GM21381 (cell line): Measurements from ENCODE around the gene ANKLE2.
A peak's percentile ranks its signal among the peaks of the same experiment; 100 is the strongest.
"Not testable (repeated sequence)": the region's sequence is repeated elsewhere in the genome, so short reads cannot be mapped to it uniquely, and the experiment has no call there.

Experiments
- ATAC-seq: cut with Tn5 transposase; IDR thresholded peaks from one replicate; pipeline ENCODE4 v1.9.1; 2021; ENCODE audit warnings: mild to moderate bottlenecking, moderate library complexity; ENCODE audit not compliant: unreplicated experiment

Gene ANKLE2

DNA sequence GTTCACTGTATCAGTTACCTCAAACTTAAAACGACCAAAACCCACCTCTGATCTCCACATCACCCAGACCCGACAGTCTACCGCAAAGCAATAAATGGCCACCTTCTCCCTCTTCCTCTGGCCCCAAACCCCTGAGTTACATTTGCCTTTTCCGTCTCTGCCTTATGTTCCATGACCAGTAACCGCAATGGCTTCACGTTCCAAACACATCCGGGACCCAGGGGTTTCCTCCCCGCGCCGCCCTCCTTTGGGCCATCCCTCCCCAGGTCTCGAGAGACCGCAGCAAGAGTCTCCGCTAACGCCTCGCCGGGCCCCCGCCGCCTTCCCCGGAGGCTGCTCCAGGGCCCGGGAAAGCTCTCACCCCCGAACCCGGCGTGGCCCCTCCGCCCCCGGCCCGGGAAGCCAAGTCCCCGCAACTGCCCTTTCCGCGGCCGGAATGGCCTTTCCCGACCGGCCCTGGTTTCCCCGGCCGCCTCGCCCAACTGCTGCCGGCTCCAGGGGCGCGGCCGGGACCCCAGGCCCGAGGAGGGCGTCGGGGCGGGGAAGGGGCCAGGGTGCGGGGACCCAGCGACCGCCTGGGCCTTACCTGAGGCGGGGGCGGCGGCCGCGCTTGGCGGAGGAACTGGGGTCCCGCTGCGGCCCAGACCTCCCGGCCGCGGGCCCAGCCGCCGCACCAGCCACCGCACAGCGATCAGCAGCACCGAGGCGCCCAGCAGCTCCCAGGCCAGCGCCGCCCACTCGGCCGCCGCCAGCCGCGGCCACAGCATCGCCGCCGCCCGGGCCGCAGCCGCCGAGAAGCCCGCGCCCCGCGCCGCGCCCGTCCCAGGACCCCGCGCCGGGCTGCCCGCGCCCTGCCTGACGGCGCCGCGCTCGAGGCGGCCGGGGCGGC is at the start of gene ANKLE2:
TSS of gene ANKLE2 (minus strand) at position 801 of the 889 bp plus-strand sequence. CDS start at position 767, 34 bp downstream.
- peak; percentile 16 for ATAC-seq

DNA sequence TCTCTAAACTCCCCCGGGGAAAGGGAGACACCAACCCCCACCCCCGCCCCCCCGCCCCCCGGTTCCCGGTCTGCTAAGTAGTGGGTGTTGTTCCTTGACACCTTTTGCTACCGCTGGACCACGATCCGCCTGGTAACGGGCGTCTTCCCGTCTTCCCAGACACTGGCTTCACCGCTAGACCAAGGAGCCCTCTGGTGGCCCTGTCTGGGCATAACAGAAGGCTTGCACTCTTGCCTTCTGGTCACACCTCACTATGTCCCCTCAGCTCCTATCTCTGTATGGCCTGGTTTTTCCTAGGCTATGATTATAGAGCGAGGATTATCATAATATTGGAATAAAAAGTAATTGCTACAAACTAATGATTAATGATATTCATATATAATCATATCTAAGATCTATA is 47.8 kb upstream of the ANKLE2 start:
- ATAC-seq, result not testable (repeated sequence)

DNA sequence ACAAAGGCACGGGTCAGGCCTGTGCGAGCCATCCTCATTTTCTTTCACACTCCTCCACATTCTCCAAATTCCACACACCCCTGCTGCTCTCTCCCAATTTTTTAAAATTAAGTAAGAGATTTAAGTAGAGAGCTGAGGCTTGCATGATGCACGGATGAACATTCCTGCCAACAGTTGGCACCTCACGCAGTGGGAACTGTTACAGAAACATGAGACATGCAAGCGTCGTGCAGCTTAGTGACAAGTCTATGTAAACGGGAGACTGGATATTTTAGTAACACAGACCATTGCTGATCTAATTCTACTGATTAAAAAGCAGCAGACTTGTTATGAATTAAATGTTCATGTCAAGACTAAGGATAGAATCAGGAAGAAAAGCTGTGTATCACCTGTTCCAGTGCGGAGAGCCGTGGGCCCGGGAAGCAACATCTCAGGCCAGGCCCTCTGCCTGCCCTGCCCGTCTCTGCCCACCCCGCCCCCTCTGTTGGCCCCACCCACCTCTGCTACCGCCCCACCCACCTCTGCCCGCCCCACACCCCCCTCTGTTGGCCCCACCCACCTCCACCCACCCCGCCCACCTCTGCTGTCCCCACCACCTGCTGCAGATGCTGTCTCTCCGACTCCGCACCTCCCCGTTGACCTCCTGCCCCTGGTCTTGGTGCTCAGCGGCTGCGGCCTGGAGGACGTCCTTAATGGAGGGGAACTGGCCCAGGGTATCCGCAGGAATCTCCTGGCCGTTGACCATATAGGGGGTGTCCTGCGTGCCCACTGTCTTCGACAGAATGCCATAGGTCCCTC is 45.9 kb upstream of the ANKLE2 start:
- ATAC-seq, result no peak

DNA sequence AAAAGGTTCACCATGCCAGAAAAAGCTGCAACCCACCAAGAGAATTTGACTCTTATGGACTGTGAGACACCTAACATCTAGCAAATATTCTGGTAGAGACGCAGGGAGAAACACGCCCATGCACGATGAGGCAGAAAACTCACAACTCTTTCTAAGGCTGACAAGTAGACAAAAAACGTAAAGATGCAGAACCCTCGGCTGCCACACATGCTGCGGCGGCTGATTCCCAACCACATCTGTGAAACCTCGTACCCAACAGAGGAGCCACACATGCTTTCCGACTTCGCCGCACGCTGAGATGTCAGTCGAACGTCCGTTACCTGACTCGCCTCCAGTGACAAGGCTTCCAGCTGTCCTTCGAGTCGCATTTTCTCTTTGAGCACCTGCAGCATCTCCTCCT is 45.2 kb upstream of the ANKLE2 start:
- no peak for ATAC-seq

DNA sequence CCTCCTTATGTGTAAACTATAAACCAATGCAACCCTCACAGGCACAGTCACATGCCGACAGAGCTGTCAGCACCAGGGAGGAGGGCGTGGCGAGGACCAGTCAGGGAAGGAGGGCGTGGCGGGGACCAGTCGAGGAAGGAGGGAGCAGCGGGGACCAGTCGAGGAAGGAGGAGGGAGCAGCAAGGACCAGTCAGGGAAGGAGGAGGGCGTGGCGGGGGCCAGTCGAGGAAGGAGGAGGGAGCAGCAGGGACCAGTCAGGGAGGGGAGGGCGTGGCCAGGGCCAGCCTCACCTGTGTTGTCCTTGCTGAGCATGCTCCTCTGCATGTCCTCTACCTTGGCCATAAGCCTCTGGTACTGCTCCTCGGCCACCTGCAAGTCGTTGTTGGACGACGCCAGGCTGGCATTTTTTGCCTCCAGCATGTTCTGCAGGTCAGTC is 42.8 kb upstream of the ANKLE2 start:
- no peak for ATAC-seq

DNA sequence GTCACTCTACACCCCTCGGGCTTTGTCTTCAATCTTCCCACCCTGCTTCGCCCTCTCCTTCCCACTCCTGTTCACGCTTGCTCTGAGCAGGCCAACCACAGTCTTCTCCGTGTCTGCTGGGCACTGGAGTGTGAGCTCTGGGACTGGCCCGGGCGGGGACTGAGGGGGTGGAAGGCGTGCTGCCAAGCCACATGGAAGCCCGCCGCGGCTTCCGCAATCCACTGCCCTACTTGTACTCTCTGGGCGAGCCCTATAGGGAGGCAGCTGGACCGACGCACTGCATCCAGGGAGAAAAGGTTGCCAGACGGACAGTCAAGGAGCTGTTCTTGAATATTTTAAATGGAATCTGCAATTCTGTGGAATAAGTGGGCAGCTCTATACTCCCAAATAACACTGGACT is 42.3 kb upstream of the ANKLE2 start:
- no peak for ATAC-seq

DNA sequence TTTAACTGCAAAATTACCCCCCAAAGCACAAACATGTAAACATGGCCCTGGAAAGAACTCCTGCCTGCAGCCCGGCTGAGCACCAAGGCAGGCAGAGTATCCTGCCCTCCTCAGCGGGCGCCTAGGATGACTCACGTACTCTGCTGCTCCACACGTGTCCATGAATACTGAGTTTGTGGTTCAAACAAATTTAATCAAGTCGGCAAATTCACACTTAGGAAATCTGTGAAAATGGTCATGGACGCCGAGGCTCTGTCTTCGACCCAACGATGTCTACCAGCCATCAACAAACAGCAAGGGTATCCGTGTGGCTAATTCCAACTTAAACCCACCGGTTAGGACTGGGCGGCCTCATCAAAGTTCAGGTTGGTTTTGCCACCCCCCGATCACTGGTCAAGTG is 41.5 kb upstream of the ANKLE2 start:
- ATAC-seq, result no peak

DNA sequence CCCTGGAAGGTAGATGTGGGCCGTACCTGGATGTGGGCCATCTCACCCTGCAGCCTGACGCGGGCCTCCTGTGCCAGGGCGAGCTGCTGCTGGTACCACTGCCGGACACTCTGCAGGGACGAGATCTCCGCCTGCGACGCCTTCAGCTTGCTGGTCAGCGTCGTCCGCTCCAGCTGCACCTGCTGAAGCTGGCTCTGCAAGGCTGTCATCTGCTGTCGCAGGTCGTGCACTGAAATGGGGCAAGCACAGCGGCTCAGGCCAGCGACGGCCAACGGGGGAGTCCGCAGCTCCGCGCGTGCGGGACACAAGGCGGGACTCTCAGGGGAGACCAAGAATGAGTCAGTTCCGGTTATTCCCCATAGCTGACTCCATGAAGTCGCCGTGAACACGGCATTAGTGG is 40.1 kb upstream of the ANKLE2 start:
- ATAC-seq, result no peak

DNA sequence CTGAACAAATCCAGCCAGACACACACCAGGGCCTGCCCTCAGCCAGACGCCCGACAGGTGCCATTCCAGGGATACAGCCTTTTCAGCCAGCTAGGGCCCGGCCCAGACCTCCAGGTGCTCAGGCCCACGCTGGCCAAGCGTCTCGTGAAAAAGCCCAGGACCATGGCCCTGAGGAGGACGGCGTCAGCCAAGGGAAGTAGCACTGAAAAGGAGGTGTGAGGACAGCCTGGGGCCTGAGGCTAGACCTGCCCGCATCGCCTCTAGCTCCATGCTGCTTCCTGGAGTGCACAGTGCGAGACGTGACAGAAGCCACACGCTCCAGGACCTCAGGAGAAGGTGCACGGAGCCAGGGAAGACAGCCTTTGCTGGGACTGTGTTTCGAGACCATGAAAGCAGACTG is 37.2 kb upstream of the ANKLE2 start:
- ATAC-seq, result no peak

DNA sequence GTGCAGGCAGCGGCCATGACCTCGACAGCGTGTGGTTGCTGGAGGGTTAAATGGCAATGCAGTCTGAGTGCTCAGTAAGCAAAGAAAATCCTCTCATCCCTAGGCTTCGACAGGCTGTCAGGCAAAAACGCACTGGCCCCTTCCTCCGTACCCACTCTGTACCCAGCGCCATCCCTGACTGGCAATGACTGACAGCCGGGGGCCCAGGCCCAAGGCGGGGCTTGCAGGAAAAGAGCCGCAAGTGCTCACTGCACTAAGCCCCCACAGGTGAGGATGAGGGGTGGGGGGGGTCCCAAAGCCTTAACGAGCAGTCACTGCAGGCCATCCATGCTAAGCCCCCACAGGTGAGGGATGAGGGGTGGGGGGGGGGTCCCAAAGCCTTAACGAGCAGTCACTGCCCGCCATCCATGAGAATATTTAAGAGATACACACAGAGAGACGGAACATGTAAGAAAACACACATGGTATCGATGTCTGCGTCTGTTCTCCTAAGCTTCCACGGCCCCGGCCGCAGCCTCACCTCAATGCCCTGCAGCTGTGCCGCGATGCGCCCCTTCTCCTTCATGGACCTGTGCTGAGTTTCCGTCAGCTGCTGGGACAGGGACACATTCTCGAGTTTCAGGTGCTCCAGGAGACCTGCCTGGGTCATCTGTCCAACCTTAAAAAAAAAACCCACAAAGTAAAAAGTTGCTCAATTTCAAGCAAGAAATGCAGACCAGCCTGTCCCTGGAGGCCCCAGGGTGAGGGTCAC is 36.4 kb upstream of the ANKLE2 start:
- ATAC-seq, result no peak

DNA sequence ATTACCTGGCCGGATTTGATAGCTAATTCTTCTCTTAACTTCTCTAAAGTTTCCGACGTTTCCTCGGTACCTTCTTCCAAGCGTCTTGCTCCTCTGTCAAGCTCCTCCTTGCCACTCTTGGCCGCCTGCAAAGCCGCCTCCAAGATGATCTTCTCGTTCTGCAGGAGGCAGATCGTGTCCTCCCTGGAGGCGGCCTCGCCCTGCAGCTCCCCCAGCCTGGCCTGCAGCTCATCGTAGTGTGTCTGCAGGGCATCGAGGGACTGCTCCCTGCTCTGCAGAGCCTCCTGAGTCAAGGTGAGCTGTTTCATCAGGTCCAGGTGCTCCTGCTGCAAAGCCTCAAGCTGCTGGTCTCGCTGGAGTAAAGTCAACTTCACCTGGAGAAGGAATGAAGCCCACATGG is 34.2 kb upstream of the ANKLE2 start:
- no peak for ATAC-seq

DNA sequence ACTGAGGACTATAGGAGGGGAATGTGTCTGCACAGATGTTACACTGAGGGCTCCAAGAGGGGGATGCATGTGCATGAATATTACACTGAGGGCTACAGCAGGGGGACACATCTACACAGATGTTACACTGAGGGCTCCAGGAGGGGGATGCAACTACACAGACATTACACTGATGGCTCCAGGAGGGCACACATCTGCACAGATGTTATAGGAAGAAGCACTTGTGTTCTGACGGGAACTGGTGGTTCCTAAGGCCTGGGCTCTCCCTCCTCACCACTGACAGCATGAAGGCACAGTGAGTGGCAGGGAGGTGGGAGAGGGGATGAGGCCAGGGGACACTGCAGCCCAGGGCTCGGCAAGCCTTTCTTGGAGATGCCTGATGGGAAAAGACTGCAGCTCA is 30.3 kb upstream of the ANKLE2 start:
- ATAC-seq, result not testable (repeated sequence)

DNA sequence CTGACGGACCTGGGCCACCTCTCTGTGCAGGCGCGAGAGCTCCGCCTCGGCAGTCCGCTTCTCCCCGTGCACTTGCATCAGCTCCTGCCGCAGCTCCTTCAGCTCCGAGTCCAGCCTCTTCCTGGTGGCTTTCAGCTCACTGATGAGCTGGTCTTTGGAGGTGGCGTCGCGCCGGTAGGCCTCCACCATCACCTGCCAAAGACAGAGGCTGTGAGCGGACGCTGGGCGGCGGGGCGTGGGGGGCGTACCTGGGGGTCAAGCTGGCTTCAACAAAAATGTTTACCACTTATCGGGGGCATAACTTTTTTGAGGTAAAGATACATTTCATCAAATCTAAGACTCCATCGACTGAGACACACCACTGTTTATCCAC is 27.5 kb upstream of the ANKLE2 start:
- no peak for ATAC-seq

DNA sequence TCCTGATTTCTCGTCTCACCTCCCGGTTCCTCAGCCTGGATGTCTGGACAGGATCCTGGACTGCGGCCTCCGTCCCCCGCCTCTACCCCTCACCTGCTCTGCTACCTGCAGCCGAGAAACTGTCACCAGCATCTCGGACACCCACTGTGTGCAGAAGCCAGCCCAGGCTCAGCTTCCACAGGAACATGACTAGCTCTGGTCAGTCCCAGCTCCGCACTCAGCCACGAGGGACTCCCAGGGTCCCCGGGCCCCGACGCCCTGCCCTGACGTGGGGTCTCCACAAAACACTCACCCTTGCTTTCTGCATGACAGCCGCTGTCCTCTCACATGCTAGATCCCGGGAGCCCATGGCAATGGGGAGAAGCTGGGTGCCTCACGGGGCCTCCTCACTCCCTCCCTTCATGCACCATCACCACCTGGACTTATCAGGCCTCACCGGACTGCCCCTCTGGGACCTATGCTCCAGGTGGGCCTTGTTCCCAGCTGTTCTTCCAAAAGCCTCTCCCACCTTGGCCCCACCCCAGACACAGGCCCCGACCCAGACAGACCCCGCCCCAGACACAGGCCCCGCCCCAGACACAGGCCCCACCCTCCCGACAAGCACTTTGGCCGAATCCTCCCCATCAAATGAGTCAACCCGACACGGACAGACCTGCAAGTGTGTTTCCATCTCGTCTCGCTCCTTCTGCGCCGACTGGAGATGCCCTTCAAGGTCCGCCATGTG is 26.9 kb upstream of the ANKLE2 start:
- no peak for ATAC-seq

DNA sequence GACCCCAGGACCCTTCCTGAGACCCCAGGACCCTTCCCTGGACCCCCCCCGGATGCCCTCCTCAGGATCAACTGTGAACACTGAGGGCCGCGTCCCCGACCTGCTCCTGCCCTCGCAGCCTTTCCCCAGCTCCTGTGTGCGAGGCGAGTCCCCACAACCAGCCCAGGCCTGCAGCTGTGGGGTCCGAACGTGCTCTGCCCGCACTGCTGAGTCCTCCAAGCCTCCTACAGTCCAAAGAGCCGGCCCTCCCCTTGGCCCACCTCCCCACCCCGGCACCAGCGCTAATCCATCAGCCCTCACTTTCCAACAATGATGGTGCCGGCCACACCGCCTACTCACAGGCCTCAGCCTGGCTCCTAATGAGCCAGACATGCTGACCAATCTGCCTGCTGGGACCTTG is 26.2 kb upstream of the ANKLE2 start:
- no peak for ATAC-seq

DNA sequence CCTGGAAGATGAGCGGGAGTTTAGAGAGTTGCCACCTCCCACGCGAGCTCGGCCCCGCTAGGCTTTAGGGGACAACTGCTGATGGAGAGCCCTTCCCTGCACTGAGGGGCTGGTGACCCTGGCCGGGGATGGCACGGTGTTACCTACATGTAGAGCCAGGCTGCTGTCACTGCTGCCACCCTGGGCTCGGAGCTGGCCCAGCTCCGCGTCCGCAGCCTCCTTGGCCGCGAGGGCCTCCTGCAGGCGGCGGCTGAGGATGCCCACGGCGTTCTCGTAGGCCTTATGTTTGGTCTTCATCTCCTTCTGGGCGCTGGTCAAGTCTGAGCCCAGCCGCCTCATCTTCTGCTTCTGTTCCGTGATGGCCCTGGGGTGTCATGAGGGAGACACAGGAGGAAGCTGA is 24.6 kb upstream of the ANKLE2 start:
- no peak for ATAC-seq

DNA sequence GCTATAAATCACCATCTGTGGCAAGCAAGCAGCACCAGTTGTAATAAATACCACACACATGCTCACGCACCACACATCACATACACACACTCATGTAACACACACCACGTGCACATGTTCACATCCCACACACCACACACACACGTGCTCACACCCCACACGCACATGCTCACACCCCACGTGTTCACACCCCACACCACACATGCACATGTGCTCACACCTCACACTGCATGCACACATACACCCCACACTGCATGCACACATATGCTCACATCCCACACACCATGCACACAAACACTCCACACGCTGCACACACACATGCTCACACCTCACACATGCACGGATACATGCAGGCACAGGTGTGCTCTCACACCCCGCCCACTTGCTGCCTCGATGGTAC is 22.9 kb upstream of the ANKLE2 start:
- ATAC-seq, result no peak

DNA sequence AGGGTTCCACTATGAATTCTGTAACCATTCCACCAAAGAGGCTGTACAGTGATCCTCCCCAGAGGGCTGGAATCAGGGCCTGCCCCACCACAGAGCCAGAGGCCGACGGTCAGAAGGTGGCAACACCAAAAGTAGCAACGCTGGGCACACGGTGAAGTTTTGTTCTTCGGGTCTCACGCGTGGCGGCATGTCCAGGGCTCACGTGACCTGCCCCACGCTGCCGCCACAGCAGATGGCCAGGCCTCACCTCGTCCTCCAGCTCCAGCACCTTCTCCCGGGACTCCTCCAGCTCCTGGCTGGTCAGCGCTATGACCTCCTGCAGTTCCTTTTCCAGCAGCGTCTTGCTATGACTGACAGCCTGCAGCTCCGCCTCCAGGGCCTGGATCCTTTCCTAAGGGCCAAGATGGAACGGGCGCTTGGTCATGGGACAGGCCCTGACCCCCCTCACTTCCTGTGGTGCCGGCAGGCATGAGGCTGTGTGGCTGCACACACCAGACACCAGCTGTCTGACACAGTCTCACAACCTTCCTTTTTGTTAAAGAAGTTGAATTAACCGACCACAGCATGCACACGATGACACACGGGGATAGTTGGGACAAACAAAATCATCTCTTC is 22.4 kb upstream of the ANKLE2 start:
- no peak for ATAC-seq

DNA sequence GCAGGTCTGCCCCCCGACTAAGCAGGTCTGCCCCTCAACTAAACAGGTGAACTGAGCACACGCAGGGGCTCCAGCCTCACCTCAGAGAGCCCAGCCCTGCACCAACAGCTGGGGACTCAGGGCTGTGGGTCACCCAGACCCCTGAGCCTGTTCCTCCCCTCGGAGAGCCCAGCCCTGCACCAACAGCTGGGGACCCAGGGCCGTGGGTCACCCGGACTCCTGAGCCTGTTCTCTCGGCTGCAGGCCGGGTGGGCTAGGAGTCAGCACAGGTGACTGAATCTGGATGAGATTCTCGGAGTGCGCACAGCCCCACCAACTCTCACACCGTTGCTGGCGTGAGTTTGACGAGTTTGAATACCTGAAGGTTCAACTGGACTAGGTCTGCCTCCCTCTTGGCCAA is 20.3 kb upstream of the ANKLE2 start:
- ATAC-seq, result no peak

DNA sequence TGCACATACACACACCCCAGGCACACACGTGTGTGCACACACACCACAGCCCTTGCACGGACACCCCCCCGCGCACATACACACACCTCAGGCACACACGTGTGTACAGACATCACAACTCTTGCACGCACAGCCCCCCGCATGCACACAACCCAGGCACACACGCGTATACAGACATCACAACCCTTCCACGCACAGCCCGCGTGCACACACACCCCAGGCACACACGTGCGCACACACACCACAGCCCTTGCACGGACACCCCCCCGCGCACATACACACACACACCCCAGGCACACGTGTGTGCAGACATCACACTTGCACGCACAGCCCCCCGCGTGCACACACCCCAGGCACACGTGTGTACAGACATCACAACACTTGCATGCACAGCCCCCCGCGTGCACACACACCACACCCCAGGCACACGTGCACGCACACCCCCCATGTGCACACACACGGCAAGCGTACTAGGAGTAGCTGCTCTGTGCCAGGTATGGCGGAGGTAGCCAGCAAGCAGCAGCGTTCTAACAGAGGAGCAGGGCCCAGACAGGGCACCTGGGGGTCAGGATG is 18.2 kb upstream of the ANKLE2 start:
- no peak for ATAC-seq
